ENCODE results near the gene ZNF568.
A peak's percentile ranks its signal among the peaks of the same experiment; 100 is the strongest.

Gene ZNF568

GRCh38 chr19:36915992-36916830 is at the start of gene ZNF568, which contains the start of gene ZNF829:
Gene ZNF568, plus strand, starts transcription at chr19:36916332. Its CDS starts 6,439 bp downstream, at chr19:36922771.
Gene ZNF829, minus strand, starts transcription at chr19:36916291. Its CDS starts 1,124 bp downstream, at chr19:36915167.
- peak; percentile 69 to 86 for DNase-seq

- DNase-seq, result no peak
These were observed 38.9 kb upstream of the ZNF568 start for GRCh38 chr19:36876993-36877938.

- DNase-seq, result no peak
These were observed 24.3 kb upstream of the ZNF568 start for GRCh38 chr19:36891768-36892357.

GRCh38 chr19:36894849-36895383 is 21.2 kb upstream of the ZNF568 start:
- DNase-seq, result no peak

- DNase-seq, result no peak
These were observed 17.7 kb upstream of the ZNF568 start for GRCh38 chr19:36898422-36898821.

- DNase-seq, result no peak
These were observed 859 bp downstream of the ZNF568 start for GRCh38 chr19:36916991-36917390.

GRCh38 chr19:36918090-36918489 is 2.0 kb downstream of the ZNF568 start:
- DNase-seq, result no peak

- DNase-seq, result no peak
These were observed 15.6 kb downstream of the ZNF568 start for GRCh38 chr19:36931684-36932083.

GRCh38 chr19:36939153-36939552 is 23.0 kb downstream of the ZNF568 start:
- DNase-seq, result no peak

- DNase-seq, result no peak
These were observed 34.4 kb downstream of the ZNF568 start for GRCh38 chr19:36950335-36951119.

GRCh38 chr19:36962346-36962745 is 46.2 kb downstream of the ZNF568 start:
- DNase-seq, result no peak

GRCh38 chr19:36963280-36963679 is 47.1 kb downstream of the ZNF568 start:
- DNase-seq, result no peak

- DNase-seq, result no peak
These were observed 56.4 kb downstream of the ZNF568 start for GRCh38 chr19:36972571-36972970.

- DNase-seq, result peak; percentile 72 to 87
These were observed 57.1 kb downstream of the ZNF568 start for GRCh38 chr19:36973021-36973843.

GRCh38 chr19:36973844-36974195 is 57.7 kb downstream of the ZNF568 start:
- DNase-seq, result no peak

- no peak for DNase-seq
These were observed 70.0 kb downstream of the ZNF568 start for GRCh38 chr19:36986131-36986530.

- no peak for DNase-seq
These were observed 70.5 kb downstream of the ZNF568 start for GRCh38 chr19:36986601-36987000.

- DNase-seq, result no peak
These were observed 71.0 kb downstream of the ZNF568 start for GRCh38 chr19:36987091-36987490.

- DNase-seq, result no peak
These were observed 81.2 kb downstream of the ZNF568 start for GRCh38 chr19:36997152-36997842.

GRCh38 chr19:36997843-36998235 is 81.7 kb downstream of the ZNF568 start:
- no peak for DNase-seq

- DNase-seq, result no peak
These were observed 83.2 kb downstream of the ZNF568 start for GRCh38 chr19:36999313-36999712.
